ENCODE measurements around the gene TRIM10.

Gene TRIM10, protein sequence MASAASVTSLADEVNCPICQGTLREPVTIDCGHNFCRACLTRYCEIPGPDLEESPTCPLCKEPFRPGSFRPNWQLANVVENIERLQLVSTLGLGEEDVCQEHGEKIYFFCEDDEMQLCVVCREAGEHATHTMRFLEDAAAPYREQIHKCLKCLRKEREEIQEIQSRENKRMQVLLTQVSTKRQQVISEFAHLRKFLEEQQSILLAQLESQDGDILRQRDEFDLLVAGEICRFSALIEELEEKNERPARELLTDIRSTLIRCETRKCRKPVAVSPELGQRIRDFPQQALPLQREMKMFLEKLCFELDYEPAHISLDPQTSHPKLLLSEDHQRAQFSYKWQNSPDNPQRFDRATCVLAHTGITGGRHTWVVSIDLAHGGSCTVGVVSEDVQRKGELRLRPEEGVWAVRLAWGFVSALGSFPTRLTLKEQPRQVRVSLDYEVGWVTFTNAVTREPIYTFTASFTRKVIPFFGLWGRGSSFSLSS

DNA sequence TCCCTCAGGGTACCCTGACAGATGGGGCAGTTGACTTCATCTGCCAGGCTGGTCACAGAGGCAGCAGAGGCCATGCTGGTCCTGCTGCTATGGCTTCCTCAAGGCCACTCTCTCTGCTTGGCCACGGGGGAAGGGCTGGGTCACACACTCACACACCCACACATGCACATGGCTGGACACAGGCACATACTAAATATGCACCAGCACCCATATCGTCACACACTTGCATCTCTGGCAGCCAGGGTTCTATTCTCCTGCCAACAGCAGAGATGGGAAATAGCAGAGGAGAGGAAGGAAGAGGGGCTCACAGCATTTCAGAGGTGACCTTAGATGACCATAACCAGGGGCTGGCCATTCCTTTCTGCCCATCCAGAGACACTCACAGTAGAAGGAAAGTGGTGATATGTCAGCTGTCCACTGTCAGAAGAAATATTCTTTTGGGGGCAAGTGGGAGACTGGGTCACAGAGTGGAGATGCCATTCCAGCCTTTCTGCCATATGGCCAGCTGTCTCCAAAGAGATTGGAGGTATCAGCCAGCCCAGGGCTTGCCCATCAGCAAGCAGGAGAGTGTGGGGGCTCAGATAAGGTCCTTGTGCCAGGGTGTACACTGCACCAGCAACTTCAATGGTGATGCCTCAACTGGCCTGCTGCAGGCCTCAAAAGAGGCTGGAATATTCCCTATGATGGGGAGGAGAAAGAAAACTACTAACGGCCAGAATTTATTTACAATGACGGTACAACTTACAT lies at the start of gene TRIM10:
Gene TRIM10, minus strand, starts transcription at position 427 of the 747 bp plus-strand sequence. Its CDS starts 353 bp downstream, at position 74.
- no peak for DNase-seq (ENCODE audit: low spot score)

DNA sequence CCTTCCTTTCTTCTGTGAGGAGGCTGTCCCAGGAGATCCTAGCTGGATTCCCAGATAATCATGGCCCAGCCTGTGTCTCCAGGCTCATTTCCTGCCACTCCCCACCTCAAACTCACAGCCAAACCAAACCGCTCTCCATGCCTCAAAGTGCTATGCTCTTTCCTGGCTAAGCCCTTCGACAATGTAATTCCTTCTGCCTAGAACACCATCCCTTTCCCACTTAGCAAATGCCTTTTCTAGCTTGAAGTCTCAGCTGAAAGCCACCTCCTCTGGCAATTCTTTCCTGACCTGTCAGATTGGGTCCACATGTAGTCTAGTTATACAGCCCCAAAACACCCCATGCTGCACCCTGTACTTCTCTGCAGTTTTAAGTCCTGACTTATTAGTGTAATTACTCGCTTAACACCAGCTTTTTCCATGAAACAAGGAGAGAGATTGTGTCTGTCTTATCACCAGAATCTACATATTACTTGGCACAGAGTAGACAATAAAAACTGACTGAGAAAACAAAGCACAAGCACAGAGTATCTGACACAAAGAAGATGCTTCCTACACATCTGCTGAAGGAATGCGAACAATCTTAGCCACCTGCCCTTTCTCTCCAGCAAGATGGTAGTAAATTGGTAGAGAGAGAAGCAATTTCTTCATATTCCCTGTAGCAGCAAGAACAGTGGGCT lies 46.7 kb upstream of the TRIM10 start:
- peak; percentile 5 for DNase-seq (ENCODE audit: low spot score)

DNA sequence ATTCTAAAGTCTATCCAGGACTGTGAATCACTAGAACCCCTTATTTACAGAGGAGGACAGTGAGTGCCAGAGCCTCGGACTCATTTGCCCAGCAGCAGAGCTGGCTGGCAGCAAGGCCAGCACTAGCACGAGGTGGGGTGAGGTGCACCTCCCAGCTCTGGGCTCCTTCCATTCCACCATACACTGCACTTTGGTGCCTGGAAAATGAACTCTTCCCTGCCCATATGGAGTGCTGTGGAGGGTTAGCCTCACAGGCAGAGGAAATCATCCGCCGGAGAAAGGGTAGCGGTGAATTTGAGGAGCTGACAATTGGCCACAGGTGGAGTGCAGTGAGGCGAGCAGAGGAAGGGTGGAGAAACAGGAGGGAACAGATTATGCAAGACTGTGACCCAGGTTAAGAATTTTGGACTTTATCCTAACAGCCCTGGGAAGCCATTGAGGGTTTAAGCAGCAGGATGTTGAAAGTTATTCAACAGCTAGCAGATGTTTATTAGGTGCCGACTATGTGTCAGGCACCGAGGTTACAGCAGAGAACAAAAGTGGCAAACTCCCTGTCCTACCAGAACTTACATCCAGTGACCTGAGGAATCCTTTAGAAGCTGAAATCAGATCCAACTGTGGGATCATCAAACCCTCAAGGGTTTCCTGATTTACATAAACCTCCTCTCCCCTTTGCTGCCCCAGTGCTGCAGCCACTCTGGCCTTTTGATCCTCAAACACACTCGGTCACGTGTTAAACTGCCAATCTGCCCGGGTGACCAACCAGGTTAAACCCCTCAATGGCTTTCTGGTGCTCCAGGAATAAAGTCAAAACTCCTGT lies 46.0 kb upstream of the TRIM10 start:
- DNase-seq (ENCODE audit: low spot score) = peak; percentile 41

DNA sequence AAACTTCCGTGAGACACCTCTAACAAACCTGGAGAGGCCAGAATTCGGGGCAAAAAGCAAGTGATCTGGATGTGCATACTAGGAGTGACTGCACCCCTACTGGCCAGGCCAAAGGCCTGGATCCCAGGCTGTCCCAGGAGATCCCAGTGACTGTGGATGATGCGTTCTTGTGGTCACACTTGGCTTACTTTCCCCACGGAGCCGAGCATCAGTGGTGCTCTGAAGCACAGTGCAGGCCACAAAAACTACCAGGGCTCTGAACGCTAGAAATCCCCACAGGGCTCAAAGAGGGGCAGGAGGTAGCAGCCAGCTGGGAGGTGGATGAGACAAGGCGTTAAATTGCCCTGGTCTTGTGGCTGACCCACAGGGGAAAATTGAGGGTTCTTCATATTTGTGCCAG lies 45.1 kb upstream of the TRIM10 start:
- DNase-seq (ENCODE audit: low spot score) = no peak

DNA sequence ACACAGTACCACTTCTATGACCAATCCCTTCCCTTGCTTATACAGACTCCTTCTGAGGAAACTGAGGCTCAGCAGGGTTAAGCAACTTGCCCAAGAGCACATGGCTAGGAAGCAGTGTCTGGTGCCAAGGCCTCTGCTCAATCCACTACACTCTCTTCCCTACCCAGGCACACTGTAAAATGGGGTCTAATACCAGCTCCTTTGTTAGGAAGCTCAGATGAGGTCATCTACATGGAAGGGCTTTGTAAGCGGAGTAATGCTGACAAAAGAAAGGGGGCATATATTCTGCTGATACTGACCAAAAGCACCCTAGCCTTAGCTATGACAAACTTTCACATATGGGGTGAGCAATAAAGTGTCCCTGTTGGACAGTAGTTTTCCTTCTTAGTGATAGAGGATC lies 43.1 kb upstream of the TRIM10 start:
- no peak for DNase-seq (ENCODE audit: low spot score)

DNA sequence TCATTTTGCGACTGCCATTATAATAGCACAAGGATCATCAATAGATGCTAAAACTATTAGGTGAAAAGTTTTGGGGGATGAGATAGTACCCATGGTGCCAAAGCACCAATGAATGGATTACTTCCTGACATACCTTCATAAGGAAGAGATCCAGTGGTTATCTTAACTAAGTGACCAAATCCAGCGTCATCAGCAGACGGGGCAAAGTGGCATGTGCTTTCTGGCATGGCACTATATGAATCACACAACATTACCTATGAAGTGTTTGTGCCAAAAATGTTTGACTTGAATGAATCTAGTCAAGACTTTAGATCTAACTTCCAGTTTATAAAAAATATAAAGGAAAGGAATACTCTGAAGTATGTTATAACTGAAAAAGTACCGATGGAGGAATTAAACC lies 41.4 kb upstream of the TRIM10 start:
- no peak for DNase-seq (ENCODE audit: low spot score)

DNA sequence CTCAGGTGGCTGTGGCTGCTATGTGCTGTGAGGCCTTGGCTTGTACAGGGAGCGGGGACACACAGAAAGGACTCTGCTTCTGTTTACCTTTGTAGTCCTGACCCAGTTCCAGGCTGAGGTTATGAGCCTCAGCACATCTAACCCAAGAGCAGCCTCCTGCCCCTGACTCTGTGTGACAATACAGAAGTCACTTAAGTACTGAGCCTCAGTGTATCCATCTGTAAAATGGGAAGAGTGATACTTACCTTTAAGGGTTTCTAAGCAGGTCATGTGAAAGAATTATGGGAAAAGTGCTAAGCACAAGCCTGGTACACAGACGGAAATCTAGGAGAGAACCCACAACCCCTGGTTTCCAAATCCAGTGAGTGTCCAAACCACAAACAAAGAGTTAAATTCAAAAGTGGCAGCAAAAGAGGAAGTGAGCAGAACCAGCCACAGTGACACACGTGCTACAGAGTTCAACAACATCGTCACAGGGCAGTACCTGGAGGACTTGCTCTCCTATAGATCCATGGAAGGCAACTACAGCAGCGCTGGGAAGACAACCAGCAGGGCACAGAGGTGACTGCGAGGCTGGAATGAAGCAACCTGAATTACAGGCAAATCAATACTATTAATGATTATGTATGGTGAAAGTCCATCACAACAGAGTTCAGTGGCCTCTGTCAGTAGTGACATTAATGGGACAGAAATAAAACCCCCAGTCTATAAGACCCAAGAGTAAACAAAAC lies 39.7 kb upstream of the TRIM10 start:
- no peak for DNase-seq (ENCODE audit: low spot score)

DNA sequence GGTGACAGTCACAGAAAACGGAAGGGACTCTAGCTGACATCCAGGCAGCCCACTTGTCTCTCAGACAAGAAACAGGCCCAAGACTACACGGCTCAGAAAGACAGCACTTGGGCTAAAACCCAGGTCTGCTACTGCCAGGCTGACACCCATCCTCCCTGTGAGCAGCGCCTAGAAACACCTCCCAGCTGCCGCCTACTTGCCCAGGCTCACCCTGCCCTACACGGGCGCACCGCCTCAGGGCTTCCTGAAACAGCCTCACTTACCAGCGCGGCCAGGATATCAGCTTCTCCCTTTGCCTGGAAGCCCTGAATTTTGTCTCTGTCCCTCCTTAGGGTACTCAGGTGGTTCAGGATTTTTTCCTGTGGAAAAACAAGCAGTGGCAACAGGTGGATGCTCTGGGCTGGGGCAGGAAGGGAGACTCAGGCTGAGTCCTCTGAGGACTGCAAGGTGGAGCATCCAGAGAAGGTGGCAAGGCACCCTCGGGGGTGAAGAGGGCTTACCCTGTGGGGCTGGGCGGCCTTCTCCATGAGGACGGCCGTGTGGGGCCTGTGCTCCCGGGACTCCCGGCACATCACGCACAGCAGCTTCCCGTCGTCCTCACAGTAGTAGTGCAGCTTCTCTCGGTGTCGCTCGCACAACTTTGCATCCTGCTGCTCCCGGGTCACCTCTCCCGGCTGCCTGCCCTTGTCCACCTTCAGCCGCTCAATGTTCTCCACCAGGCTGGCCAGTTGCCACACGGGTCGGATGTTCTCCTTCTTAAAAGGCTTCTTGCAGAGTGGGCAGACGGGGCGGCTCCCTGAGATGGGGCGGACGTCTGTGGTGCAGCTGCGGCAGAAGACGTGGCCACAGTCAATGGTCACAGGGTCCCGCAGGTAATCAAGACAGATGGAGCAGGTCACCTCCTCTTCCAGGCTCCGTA lies 37.4 kb upstream of the TRIM10 start:
- DNase-seq (ENCODE audit: low spot score) = no peak

DNA sequence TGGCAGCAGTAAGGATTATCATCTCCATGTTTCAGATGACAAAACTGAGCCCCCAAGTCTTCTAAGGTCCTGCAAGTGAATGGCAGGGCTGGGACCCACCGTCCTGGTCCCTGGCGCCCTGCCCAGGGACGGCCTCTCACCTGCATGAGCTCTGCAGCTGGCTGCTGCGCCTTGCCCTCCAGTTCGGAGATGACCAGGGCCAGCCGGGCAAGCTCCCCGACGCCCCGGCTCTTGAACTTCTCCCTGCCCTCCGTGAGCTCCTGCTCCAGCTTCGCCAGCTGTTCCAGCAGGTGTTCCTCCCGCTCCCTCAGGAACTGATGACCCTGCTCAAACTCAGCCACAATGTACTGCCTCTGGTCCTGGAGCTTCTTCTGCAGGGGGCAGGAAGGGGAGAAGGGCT lies 35.4 kb upstream of the TRIM10 start:
- DNase-seq (ENCODE audit: low spot score) = no peak

DNA sequence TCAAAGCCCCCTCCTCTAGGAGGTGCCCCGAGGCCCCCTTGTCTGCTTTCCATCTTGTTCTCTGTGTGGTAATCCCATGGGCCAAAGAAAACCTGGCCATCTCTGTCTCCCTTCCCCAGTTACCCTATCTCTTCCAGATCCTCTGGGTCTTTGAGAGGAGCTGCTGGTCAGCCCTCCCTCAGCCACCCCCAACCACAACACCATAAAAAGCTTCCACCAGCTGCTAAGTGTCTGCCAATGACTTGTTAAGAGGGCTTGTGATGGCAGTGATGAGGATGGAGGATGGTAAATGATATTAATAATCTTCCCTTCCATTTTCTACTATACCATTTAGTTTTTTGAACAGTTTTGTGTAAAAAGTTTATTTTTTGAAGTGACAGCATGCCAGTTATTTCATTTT lies 34.9 kb upstream of the TRIM10 start:
- DNase-seq (ENCODE audit: low spot score) = no peak

DNA sequence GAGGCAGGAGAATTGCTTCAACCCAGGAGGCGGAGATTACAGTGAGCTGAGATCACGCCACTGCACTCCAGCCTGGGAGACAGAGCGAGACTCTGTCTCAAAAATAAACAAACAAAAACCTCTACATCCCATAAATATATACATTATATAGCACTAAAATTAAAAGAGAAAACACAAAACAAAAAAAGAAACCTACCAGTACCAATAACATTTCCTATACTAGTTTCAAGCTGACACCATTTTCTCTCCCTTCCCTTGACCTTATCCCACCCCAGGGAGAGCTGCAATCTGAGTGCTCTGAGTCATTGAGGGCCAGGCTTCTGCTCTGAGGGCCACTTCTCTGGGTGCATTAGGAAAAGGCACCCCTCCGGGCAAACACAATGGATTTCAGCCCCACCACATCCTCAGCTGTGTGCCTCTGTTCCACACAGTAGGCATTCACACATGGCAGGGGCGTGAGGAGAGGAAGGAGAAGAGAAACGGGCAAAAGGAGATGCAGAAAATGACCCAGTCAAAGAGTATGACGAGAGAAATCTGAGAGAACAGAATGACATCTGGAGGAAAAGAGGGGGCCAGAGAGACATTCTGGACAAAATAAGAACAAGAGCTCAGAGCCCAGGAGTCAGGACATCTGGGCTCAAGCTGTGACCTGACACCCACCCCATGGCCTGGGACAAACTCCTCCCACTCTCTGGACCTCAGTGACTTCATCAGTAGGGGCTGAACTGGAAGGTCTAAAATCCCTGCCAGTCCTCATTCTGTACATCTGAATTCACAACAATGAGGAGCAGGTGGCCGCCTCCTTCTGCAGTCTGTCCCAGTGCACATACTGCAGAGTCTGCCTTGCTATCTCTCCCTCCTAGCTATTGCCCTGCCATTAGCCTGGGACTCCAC lies 34.0 kb upstream of the TRIM10 start:
- no peak for DNase-seq (ENCODE audit: low spot score)

DNA sequence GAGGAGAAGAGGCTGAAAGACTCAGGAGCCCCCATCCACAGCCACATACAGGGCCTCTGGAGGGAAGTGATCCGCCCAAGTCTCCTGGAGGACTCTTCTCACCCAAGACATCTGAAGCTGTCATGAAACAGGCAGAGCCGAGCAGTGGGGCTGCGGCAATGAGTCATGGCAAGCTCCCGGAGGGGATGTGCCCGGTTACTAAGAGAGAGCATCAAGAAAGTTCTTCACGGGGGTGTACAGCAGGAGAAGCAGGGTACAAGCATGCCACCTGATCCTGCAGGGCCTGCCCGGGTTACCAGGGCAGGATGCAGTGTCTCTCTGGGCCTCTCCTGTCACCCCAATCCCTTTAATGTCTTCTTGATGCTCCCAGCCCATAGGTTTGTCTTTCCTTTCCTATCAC lies 31.1 kb upstream of the TRIM10 start:
- no peak for DNase-seq (ENCODE audit: low spot score)

DNA sequence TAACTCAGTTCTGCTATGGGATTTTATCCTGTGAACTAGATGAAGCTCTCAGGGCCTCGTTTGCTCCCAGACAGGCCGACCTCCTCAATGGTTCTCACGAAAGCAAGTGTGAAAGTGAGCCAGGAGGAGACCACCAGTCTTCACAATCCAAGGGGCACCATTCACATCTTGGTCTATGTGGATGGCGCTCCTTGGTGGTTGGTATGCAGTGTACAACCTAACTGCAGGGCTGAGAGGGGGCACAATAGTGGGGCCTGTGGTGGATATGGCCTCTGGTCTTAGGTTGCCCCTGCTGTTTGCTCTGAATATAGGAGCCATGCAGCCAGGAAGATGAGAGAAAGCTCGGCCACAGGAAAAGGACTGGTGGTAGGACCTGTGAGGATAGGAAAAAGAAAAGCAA lies 27.5 kb upstream of the TRIM10 start:
- DNase-seq (ENCODE audit: low spot score) = no peak

DNA sequence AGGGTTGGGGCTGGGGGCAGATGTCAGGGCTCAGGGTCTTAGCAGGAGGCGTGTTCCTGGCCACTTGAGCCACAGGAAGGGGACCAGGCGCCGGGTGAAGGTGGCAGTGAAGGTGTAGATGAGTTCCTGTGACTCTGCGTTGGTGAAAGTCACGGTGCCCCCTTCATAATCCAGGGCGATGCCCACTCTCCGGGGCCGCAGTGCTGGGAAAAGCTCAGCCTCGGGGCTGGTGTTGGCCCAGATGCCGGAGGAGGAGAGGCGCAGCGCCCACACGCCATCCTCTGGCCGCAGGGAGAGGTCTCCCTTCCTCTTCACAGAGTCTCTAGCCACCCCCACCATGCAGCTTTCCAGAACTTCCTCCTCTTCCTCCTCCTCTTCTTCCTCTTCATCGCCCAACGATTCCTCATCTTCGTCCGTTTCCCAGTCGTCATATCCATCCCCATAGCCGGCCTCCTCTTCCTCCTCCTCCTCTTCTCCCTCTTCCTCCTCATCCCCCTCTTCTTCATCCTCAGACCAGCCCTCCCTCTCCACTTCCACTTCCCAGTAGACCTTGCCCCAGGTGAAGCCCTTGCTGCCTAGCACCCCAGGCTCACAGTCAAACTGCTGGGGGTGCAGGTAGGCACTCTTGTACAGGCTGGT lies 25.0 kb upstream of the TRIM10 start:
- DNase-seq (ENCODE audit: low spot score) = no peak

DNA sequence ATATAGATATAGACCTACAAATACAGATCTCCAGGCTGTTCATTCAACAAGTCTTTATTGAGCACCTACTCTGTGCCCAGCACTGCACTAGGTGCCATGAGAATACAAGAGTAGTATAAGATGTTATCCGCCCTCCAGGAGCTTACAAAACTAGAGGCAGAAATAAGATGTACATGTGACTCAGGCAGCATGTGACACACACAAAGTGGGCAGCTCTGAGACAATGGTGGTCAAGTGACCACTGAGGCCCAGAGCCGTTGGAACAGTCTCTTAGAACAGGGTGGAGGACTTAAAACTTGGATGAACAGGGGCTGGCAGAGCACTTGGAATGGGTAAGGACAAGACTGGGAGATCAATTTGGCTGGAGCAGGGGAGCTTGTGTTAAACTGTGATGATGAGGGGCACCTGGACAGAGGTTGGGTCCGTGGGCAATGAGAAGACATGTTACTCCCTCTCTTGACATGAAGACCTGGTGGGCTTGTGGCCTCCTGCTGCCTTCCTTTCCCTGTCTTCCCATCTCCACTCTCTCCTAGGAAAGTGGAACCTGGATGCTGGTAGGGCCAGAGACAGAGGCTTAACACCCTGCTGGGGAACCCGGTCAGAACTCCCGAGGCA lies 23.5 kb upstream of the TRIM10 start:
- DNase-seq (ENCODE audit: low spot score) = no peak

DNA sequence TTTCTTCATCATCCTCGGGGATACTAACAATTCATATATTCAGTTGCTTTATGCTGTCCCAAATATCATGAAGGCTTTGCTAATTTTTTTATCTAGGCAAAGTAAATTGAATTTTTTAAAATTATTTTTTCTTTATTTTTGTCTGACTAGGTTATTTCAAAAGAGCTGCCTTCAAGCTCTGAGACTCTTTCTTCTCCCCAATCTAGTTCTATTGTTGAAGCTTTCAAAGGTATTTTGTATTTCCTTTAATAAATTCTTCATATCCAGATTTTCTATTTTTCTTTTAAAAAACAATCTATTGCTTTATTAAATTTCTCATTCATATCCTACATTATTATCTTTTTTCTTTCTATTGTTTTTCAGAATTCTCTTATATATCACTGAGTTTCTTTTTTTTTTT lies 19.1 kb upstream of the TRIM10 start:
- DNase-seq (ENCODE audit: low spot score) = no peak

DNA sequence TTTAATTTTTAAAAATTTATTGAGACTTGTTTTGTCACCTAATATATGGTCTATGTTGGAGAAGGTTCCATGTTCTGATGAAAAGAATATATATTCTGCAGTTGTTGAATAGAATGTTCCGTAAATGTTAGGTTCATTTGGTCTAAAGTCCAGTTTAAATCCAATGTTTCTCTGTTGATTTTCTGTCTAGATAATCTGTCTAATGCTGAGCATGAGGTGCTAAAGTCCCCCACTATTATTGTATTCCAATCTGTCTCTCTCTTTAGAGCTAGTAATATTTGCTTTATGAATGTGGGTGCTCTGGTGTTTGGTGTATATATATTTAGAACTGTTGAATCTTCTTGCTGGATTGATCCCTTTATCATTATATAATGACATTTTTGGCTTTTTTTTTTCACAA lies 17.8 kb upstream of the TRIM10 start:
- no peak for DNase-seq (ENCODE audit: low spot score)

DNA sequence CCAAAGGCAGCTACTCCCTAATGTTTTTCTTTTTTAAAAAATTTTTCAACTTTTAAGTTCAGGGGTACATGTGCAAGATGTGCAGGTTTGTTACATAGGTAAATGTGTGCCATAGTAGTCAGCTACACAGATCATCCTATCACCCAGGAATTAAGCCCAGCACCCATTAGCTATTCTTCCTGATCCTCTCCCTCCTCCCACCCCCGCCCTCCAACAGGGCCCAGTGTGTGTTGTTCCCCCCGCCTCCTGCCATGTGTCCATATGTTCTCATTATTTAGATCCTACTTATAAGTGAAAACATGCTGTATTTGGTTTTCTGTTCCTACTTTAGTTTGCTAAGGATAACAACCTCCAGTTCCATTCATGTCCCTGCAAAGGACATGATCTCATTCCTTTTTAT lies 14.8 kb upstream of the TRIM10 start:
- DNase-seq (ENCODE audit: low spot score) = no peak

Measured in SW480 (cell line).